HG03025 (cell line): ENCODE results near the gene CSAD.
A peak's percentile ranks its signal among the peaks of the same experiment; 100 is the strongest.
"Not testable (repeated sequence)": the region's sequence is repeated elsewhere in the genome, so short reads cannot be mapped to it uniquely, and the experiment has no call there.

Experiments
- ATAC-seq: cut with Tn5 transposase; IDR thresholded peaks from one replicate; pipeline ENCODE4 v1.9.1; 2021; ENCODE audit warnings: mild to moderate bottlenecking, moderate library complexity; ENCODE audit not compliant: unreplicated experiment, low FRiP score

Gene CSAD

DNA sequence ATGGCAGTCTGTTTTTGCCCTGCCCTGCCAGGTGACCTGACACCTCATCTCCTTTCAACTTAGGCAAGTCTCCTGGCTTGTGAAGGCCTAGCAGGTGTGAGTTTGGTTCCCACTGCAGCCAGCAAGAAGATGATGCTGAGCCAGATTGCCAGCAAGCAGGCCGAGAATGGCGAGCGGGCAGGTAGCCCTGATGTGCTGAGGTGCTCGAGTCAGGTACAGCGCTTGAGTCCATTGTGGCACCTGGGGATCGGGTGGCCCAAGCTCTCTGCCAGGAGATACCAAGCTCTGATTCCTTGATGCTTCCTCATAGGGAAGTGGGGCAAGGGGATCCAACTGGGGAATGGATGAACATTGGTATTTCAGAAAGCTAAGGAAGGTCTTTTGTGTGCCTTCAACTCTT is 4.1 kb upstream of the CSAD start:
- ATAC-seq: no peak

DNA sequence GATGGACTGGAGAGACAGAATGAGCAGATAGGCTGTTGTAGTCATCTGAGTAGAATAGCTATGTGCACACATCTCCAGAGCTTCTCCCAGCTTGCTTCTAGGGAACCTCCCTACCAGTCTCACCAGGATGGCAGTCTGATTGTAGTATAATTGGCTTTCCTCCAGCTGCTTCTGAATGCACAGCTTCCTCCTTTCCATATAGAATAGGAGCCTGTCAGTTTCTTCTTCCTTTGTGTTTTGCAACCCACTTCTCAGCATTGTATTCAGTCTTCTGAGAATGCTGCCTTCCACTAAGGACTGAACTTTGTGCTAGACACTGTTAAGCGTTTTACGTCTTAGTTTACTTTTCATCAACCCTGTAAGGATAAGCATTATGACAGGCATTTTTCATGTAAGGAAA is 2.2 kb upstream of the CSAD start:
- no peak for ATAC-seq

DNA sequence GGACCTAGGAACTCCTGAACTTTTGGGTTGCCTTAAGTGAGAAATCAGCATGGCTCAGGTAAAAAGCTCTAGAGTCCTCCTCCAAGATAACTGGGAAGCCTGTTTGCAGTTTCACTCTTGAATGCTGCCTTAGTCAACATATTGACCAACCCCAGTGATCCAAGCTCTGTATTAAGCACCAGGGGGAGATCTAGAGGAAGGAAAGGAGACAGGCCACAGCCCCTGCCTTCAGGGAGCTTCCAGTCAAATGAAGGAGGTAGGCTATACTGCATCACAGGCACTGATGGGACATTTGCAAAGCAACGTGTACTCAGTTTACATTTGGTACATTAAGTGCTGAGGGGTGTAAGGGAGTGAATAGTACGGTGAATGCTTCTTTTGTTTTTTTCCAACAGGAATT is 1.2 kb upstream of the CSAD start:
- no peak for ATAC-seq

DNA sequence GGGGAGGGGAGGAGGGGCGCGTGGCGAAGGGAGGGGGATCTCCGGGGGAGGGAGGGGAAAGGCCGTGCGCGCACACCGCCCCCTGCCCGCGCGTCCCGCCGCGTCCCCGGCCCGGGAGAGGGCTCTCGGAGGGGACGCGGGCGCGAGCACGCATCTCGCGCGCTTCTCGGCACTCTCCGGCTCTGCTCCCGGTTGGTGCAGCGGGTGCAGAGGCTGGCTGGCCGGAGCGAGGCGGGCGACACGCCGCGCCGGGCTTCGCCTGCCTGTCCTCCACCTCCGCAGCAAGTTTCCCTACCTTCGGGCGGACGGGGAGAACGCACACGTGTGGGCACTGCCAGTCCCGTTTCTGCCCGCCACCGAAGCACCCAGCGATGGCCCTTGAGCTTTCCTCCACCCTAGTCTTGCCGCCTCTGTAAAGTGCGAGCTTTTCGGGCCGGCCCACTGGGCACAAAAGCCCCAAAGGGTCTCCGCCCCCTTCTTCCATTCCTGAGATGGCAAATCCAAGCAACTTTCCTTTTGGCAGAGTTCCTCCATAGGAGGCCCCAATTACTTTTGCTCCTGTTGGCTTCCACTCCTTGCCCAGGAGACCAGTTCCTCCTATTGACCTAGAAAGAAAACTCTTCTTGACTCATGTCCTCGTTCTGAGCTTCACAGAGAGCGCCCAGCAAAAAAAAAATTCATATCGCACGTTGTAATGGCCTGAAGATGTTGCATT is 363 bp upstream of the CSAD start:
- ATAC-seq: peak; percentile 34

DNA sequence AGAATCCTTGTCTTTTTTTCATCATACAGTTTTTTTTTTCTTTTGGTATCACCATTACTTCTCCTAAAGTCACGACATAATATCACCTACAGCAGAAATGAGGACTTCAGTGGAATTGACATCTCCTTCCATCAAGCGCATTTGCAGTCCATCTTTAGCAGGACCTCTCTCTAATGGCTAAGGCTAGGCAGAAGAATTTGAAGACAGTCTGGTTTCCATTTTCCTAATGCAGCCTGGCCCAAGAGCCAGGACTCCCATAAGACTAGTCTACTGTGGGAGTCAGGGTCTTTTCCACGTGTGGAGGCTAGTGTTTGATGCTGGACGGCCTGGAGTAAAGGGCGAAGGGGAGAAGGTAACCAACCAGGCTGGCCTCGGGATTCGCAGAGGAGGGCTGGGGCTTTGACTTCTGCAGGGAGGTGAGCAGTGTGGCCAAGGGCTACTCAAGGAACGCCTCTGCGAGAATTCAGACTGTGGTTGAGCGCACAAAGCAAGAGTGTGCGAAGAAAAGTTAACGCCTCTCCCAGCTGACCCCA is 972 bp downstream of the CSAD start:
- ATAC-seq: peak; percentile 25

DNA sequence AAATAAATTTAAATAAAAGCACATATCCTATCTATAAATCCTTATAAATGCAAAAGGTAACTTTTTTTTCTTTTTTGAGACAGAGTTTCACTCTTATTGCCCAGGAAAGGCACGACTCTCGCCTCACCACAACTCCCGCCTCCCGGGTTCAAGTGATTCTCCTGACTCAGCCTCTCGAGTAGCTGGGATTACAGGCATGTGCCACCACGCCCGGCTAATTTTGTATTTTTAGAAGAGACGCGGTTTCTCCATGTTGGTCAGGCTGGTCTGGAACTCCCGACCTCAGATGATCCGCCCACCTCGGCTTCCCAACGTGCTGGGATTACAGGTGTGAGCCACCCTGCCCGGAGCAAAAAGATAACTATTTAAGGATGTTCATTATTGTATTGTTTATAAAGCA is 1.9 kb downstream of the CSAD start:
- not testable (repeated sequence) for ATAC-seq

DNA sequence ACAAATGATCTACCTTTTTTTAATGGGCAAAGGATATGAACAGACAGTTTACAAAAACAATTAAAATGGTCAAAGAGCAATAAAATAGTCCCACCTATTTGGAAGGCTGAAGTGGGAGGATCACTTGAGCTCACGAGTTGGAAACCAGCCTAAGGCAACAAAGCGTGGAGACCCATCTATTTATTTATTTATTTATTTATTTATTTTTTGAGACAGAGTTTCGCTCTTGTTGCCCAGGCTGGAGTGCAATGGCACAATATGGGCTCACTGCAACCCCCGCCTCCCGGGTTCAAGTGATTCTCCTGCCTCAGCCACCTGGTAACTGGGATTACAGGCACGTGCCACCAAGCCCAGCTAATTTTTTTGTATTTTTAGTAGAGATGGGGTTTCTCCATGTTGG is 3.3 kb downstream of the CSAD start:
- ATAC-seq: not testable (repeated sequence)

DNA sequence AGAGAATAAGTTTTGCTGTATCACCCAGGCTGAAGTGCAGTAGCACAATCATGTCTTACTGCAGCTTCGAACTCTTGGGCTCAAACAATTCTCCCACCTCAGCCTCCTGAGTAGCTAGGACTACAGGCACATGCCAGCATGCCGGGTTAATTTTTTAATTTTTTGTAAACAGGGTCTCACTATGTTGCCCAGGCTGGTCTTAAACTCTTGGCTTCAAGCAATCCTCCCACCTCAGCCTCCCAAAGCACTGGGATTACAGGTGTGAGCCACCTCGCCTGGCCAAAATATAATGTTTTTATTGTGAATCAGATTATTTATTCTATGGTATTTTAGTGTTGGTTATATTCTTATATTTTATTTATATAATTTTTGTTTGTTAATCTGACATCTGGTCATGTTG is 4.0 kb downstream of the CSAD start:
- ATAC-seq: no peak

DNA sequence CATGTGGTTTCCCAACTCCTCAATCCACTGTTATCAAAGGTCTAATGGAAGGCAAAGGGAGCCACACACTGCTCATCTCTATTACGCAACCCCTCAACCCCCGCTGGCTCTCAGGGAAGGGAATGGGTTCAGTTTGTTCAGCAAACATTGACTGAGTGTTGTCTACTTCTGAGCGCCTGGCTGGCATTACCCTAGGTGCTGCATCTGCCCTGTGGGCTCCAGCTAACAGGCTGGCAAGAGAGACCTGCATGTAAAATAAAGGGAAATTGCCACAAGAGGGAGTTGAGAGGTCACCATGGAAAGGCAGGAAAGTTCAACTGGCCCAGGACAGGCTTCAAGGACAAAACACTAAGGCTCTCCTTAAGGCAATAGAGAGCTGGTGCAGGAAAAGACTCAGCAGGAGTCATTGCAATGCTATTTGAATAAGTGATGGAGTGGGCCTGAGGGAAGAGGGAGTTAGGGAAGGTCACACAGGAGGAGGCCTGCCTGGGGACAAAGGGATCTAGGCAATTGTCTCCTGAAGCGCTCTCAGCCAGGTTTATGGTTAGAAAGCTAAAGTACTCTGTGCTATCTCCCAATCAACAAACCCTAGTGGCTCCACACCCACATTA is 5.7 kb downstream of the CSAD start:
- no peak for ATAC-seq

DNA sequence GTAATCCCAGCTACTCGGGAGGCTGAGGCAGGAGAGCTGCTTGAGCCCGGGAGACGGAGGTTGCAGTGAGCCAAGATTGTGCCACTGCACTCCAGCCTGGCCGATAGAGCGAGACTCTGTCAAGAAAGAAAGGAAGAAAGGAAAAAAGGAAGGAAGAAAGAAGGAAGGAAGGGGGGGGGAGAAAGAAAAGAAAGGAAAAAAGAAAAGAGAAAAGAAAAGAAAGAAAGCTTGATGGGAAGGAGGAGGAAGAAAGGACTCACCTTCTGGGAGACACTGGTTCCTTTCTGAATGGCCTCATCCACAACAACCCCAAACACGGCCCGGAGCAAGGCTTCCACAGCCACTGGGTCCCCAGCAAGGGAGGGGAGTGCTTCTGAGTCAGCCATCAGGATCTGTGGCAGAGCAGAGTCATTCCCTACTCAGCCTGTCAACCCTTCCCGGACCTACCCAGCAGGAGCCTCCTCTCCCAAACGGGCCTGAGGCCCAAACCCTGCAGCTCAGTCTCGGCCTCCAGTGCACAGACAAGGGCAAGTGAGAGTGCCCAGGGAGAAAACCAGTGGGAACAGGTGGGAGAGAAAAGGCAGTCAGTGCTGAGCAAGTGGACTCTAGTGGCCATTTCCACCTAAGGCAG is 7.5 kb downstream of the CSAD start:
- ATAC-seq: no peak

DNA sequence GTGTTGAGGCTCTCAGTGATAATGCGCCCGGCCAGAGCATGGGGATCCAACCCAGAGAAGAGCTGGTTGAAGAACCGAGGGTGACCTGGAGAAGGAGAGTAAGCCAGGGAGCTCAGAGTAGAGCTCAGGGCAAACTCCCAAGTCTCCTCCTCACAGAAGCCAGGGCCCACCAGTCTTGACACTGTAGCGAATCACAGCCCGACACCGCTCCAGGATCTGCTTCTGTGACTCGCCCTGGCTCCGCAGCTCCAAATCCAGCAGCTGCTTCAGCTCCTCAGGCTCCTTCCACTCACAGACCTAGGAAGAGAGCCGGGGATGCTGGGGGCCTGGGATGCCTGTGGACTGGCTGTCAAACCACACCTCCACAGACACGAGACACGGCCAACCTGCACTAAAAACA is 8.4 kb downstream of the CSAD start:
- no peak for ATAC-seq

DNA sequence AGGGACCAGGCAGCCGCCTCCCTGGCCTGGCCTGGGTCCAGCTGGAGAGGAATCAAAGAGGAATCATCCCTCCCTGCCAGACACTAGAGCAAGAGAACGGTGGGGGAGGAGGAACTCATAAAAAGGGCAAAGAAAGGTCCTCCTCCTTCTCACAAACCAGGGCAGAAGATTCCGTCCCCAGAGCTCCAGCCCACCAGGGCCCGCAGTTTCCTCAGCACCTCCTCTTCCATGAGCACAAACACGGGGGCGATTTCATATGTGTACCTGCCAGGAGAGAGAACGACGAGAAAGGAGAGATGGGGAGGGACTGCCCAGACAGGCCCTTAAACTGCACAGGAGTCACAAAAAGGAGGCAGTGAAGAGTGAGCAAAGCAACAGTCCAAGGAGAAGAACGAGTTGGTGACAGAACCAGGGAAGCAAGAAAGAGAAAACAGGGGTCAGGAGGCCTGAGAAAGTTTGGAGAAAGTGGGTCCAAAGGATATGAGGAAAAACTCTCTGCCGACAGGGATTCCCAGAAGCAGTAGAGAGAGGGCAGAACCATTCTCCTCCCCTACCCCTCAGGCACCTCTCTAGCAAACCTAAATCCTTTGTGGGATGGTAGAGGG is 8.9 kb downstream of the CSAD start:
- ATAC-seq: no peak

DNA sequence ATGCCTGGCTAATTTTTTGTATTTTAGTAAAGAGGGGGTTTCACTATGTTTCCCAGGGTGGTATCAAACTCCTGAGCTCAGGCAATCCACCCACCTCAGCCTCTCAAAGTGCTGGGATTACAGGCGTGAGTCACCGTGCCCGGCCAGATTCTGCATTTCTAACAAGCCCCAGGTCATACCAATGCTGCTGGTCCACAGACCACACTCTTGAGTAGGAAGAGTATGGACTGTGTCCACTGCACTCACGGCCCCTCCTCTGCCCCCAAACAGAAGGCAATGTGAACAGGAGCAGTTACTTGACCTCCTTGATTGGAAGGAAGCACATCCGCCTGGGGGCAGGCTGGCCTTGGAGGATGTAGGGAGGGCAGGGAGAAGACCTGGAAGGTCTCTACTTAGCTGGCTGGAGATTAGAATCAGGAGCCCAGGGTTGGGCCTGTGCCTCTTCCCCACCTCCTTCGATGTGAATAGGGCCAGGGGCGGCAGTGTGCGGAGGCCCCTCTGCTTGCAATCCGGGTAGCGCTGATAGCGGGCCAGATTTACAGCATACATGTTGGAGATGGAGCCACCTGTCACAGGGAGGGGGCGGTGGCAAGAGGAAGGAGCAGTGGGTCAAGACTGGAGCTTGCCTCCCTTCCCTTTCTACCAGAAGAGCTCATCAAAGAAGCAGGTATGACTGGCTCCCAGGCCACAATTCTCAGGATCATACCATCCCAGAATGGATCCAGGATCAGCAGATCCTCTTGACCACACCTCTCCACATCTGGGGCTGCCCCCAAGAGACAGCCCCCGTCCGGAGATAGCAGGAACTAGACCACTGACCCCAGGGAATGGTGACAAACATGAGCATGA is 9.6 kb downstream of the CSAD start:
- ATAC-seq: no peak

DNA sequence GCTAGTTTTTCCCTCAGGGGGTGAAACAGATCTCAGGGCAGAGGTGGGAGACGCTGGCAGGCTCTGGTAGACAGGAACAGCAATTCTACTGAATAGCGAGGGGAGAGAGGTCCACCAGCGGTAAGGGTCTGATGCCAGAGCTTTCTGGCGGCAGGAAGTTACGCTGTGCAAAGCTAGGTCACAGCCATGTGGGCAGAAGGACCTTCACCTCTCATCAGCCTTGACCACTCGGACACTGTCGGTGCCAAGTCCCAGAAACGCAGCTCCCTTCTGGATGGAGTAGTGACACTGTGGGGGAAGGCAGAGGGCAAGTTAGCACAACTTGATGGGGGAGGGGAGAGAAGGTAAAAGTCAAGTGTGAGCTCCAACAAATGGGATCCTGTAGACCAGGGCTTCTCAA is 10.5 kb downstream of the CSAD start:
- ATAC-seq: no peak

DNA sequence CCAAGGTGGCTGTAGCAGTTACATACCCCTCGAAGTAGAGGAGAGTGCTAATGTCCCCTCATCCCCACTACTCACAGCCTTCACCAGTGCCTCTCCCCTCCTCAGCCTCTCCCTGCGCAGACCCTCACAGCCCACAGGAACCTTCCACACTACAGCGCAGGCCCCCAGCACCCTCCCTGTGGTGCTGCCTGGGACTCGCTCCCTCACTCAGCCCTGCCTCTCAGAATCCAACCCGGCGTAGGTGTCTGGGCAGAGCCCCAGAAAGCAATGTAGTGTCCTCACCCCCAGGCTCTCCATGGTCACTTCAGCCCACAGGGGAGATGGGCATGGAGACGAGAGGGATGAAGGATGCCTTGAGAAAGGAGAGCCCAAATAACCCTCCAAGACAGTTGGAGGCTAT is 11.1 kb downstream of the CSAD start:
- no peak for ATAC-seq

DNA sequence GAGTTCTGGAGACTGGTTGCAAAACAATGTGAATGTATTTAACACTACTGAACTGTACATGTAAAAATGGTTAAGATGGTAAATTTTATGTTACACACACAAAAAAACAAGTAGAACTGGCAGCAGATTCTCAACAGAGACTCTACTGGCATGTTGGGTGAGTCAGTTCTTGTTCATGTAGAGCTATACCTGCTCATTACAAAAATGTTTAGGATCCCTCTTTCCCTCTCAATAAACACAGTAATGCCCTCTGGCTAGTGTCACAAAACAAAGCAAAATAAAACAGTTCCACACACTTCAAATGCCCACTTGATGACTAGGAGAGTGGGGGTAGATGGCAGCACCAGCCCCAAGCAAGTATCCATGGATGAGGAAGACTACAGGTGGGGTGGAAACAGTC is 13.9 kb downstream of the CSAD start:
- no peak for ATAC-seq

DNA sequence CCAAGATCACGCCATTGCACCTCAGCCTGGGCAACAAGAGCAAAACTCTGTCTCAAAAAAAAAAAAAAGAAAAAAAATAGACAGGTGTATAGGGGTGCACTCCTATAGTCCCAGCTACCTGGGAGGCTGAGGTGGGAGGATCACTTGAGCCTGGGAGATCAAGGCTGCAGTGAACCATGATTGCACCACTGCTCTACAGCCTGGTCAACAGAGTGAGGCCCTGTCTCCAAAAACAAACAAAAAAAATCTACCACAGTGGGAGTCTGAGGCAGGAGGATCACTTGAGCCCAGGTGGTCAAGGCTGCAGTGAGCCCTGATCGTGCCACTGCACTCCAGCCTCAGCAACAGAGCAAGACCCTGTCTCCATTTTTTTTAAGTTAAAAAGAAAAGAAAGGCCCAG is 17.7 kb downstream of the CSAD start:
- ATAC-seq: not testable (repeated sequence)

DNA sequence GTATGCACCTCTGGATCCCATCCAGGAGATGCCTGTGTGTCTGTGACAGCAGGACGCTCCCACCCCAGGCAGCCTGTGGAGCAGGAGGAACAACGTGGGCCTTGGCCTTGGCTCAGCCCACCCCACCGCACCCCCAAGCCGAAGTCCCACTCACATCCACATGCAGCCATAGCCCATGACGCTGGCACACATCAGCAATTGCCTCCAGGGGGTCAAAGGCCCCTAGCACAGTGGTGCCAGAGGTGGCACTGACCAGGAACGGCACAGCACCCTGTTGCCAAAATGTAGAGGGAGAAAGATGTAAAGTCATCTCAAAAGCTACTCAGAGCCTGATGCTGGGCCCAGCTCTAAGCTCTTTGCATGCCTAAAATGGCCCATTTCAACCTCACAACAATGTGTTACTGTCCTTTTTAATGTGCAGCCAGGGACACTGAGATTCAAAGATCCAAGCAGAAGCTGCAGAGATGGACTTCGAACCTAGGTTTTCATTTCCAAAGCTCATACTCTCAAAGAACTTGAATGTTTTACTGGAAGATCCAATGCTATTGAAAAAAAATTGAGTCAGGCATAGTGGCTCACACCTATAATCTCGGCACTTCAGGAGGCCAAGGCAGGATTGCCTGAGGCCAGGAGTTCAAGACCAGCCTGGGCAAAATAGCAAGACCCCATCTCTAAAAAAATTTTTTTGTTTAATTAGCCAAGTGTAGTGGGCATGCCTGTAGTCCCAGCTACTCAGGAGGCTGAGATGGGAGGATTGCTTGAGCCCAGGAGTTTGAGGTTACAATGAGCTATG is 19.4 kb downstream of the CSAD start:
- no peak for ATAC-seq

DNA sequence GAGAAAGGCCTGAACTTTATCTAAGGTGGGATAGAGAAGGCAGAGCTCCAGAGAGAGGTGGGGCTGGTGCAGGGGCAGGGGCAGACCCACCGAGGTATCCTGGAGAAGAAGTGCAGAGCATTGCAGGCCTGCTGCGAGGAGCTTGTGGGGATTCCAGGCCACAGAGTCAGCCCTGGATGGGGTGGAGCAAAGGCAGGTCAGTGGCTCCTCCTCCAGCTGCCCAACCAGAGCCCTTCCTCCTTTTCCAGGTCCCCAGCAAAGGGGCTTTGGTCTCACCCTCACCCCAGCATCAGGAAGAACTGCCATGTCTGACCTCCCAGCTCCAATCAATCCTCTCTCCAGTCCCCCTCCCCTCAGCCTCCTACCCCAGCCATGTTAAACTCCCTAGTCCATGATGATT is 20.1 kb downstream of the CSAD start:
- ATAC-seq: no peak

DNA sequence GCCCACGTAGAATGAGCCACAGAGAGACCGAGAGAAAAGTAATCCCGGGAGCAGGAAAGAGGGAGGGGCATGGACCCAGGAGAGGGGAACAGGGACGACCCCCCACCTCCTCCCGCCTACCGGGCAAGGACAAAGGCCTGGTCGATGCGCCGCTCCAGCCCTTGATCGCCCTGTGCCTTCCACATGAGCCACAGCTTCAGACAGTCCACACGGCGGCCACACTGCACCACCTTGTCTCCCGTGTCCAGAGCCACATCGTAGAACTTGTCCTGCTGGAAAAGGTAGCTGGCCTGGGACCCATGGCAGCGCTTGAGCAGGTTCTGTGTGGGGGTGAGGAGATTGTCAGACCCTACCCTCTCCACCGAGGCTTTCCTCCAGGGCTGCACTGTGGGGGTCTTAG is 20.7 kb downstream of the CSAD start:
- ATAC-seq: no peak
